ENCODE data around the gene MEF2D.

- TF ChIP-seq ZNF70 (CRISPR knock-in tag; IDR thresholded peaks at IDR 0.05) = no peak
- no peak for TF ChIP-seq ZNF565 (CRISPR knock-in tag; conservative IDR thresholded peaks at IDR 0.05; ENCODE audit: low read depth)
- TF ChIP-seq ZFP30 (CRISPR knock-in tag; IDR thresholded peaks at IDR 0.05) = no peak
- no peak for TF ChIP-seq ZFP3 (CRISPR knock-in tag; IDR thresholded peaks at IDR 0.05)
- TF ChIP-seq GLIS3 (CRISPR knock-in tag; IDR thresholded peaks at IDR 0.05) = no peak
- no peak for TF ChIP-seq ARNTL (CRISPR knock-in tag; IDR thresholded peaks at IDR 0.05; ENCODE audit: borderline replicate concordance, low read depth)
- no peak for TF ChIP-seq ZC3H10 (CRISPR knock-in tag; IDR thresholded peaks at IDR 0.05)
- TF ChIP-seq TOX (CRISPR knock-in tag; IDR thresholded peaks at IDR 0.05; ENCODE audit: borderline replicate concordance) = no peak
- no peak for TF ChIP-seq POU6F1 (CRISPR knock-in tag; IDR thresholded peaks at IDR 0.05; ENCODE audit: borderline replicate concordance, low read depth)
These were observed at the start of gene MEF2D for GRCh38 chr1:156500543-156500792.
